GM12878 (cell line): Measurements from ENCODE around the gene TTLL11. TPM values are rescaled to one million over a fixed set of nuclear protein-coding genes. Genes with fewer than 3 reads are reported as not detected.

Experiments
- ATAC-seq: fragments of 200-7000 bp; cut with Tn5 transposase; 3 replicates; pipeline ENCODE4 v1.9.1; 2020; ENCODE audit warnings: mild to moderate bottlenecking, moderate library complexity
- BruUV-seq: library from RNA; stranded (reverse); fragments of 400-500 nt; replicated peaks from 2 replicates; lab custom pipeline; 2021; lab: Mats Ljungman, UMichigan
- CTCF ChIA-PET: fragments of 300-600 bp; sonication (Branson Sonifier 250); formaldehyde crosslinking; extraction: SDS; loops from one replicate; lab custom pipeline; 2021; ENCODE audit warnings: inconsistent platforms; lab: Yijun Ruan, JAX
- POLR2A ChIA-PET: fragments of 350-600 bp; formaldehyde crosslinking; extraction: SDS; loops from one replicate; lab custom pipeline; 2021; ENCODE audit warnings: inconsistent platforms; lab: Charles Lee
- RAD21 ChIA-PET: fragments of 300-600 bp; sonication (Branson Sonifier 250); formaldehyde crosslinking; loops from one replicate; lab custom pipeline; 2023; ENCODE audit warnings: antibody characterized with exemption; ENCODE audit not compliant: unreplicated experiment; lab: Charles Lee
- SMC1A ChIA-PET: fragments of 300-600 bp; sonication (Branson Sonifier 250); formaldehyde crosslinking; loops from one replicate; lab custom pipeline; 2023; ENCODE audit not compliant: unreplicated experiment, uncharacterized antibody; lab: Charles Lee
- DNase-seq: peaks from one replicate; pipeline ENCODE4 v3.0.0-alpha.2; 2011; ENCODE audit warnings: low read depth, low spot score
- FAIRE-seq: peaks from 3 replicates; lab custom pipeline; 2011; peaks lifted over from hg19 to GRCh38; lab: Jason Lieb, UNC
- H2AFZ ChIP-seq: 2 replicates; pipeline ENCODE4 v1.6.0; 2011; ENCODE audit warnings: low read depth, low read length, control low read depth; ENCODE audit not compliant: control insufficient read depth
- H3K27ac ChIP-seq: 2 replicates; pipeline ENCODE4 v1.5.1; 2011; ENCODE audit warnings: control low read depth; ENCODE audit not compliant: control insufficient read depth, insufficient read depth
- H3K27me3 ChIP-seq, 2 experiments: replicated peaks in 1 of 2; 2 replicates each; pipeline versions ENCODE4 v1.6.0 to v1.6.1; 2011; ENCODE audit warnings: low read length in 1 of 2; ENCODE audit not compliant: control insufficient read depth in 2 of 2, insufficient read depth in 2 of 2
- H3K36me3 ChIP-seq, 2 experiments: 2 replicates each; pipeline ENCODE4 v1.5.1; 2011; ENCODE audit warnings: low read length in 1 of 2; ENCODE audit not compliant: control insufficient read depth in 2 of 2, insufficient read depth in 2 of 2
- H3K4me1 ChIP-seq: 2 replicates; pipeline ENCODE4 v1.6.1; 2011; ENCODE audit warnings: mild to moderate bottlenecking, low read length, moderate library complexity, mixed read lengths; ENCODE audit not compliant: control insufficient read depth, insufficient read depth
- H3K4me2 ChIP-seq: 2 replicates; pipeline ENCODE4 v1.6.0; 2011; ENCODE audit warnings: control low read depth; ENCODE audit not compliant: control insufficient read depth, insufficient read depth
- H3K4me3 ChIP-seq: fragments of 200-600 bp; sonication (generic); 2 replicates; pipeline ENCODE4 v1.5.1; 2016
- H3K79me2 ChIP-seq: 2 replicates; pipeline ENCODE4 v1.6.0; 2011; ENCODE audit warnings: low read length; ENCODE audit not compliant: control insufficient read depth, insufficient read depth
- H3K9ac ChIP-seq: 2 replicates; pipeline ENCODE4 v1.8.0; 2011; ENCODE audit warnings: low read length, control low read depth, mixed read lengths; ENCODE audit not compliant: control insufficient read depth, insufficient read depth
- H3K9me3 ChIP-seq: replicated peaks from 3 replicates; pipeline ENCODE4 v1.5.1; 2011; ENCODE audit warnings: mild to moderate bottlenecking, low read length; ENCODE audit not compliant: control insufficient read depth, insufficient read depth
- H4K20me1 ChIP-seq: 2 replicates; pipeline ENCODE4 v1.6.0; 2011; ENCODE audit not compliant: control insufficient read depth, insufficient read depth
- BACH1 ChIP-seq: fragments of 450-650 bp; IDR thresholded peaks from 2 replicates; pipeline ENCODE4 v1.6.1; 2017; ENCODE audit warnings: mild to moderate bottlenecking, borderline replicate concordance
- BRCA1 ChIP-seq: IDR thresholded peaks from 2 replicates; pipeline ENCODE4 v1.6.1; 2011; ENCODE audit warnings: low read depth, low read length, improper control_type of control experiment
- CREM ChIP-seq: IDR thresholded peaks from 2 replicates; pipeline ENCODE4 v1.6.1; 2014; ENCODE audit warnings: antibody characterized with exemption, low read depth
- EED ChIP-seq: sonication (generic); IDR thresholded peaks from 2 replicates; pipeline ENCODE4 v1.6.1; 2016; ENCODE audit warnings: antibody characterized with exemption, low read depth
- EP300 ChIP-seq, 2 experiments: fragments of 150-350 bp in 1 of 2; IDR thresholded peaks; 2 replicates each; pipeline ENCODE4 v1.6.1; 2011 to 2012; ENCODE audit warnings: low read depth in 2 of 2, low read length in 2 of 2, borderline replicate concordance in 1 of 2, improper control_type of control experiment in 1 of 2, inconsistent platforms in 1 of 2; ENCODE audit not compliant: control insufficient read depth in 1 of 2
- HSF1 ChIP-seq: fragments of 150-350 bp; IDR thresholded peaks from 2 replicates; pipeline ENCODE4 v1.6.1; 2014; ENCODE audit warnings: mild to moderate bottlenecking, low read depth, low read length
- NBN ChIP-seq: fragments of 450-650 bp; IDR thresholded peaks from 2 replicates; pipeline ENCODE4 v1.6.1; 2016
- NFXL1 ChIP-seq: fragments of 450-650 bp; IDR thresholded peaks from 2 replicates; pipeline ENCODE4 v1.6.1; 2017; ENCODE audit warnings: antibody characterized with exemption, mild to moderate bottlenecking, borderline replicate concordance
- NRF1 ChIP-seq: conservative IDR thresholded peaks from 2 replicates; pipeline ENCODE4 v1.6.1; 2011; ENCODE audit warnings: mild to moderate bottlenecking, low read depth, low read length, improper control_type of control experiment
- POLR2AphosphoS2 ChIP-seq: IDR thresholded peaks from 2 replicates; pipeline ENCODE4 v1.6.1; 2011; ENCODE audit warnings: low read depth, mild to moderate bottlenecking, low read length, improper control_type of control experiment, moderate library complexity
- TCF7 ChIP-seq: IDR thresholded peaks from 2 replicates; pipeline ENCODE4 v1.6.1; 2014; ENCODE audit warnings: antibody characterized with exemption, borderline replicate concordance
- WGBS: methylation state at CpG from one replicate; pipeline ENCODE4 v1.1.6; 2016; ENCODE audit warnings: low lambda C conversion rate; ENCODE audit not compliant: insufficient replicate concordance, insufficient coverage; ENCODE audit errors: missing lambda C conversion rate; 5-methylcytosine and 5-hydroxymethylcytosine counted together
- in situ Hi-C: fragments of 300-500 bp; cut with MboI; formaldehyde crosslinking; loops from 9 replicates; pipeline ENCODE4 v1.14.3; 2018; ENCODE audit warnings: mixed read lengths
- intact Hi-C: fragments of 100-400 bp; cut with micrococcal nuclease; formaldehyde crosslinking; loops from one replicate; pipeline ENCODE4 v1.14.2; 2022; ENCODE audit not compliant: unreplicated experiment
- polyA plus RNA-seq, 11 experiments: library from polyadenylated mRNA; depleted of rRNA in 4 of 11; unstranded in 6 of 11; stranded (reverse) in 5 of 11; fragments of >200 nt; fragmentation: Nextera tagmentation in 4 of 11; fragmentation: Illumina TruSeq in 1 of 11; extraction: Ambion mirVana in 4 of 11; extraction: Trizol in 1 of 11; gene quantifications; 1 replicate in 1 of 11; 2 replicates in 10 of 11; pipeline versions ENCODE4 v1.2.1 to v1.2.3, GENCODE V29; 2011 to 2016; ENCODE audit warnings: inconsistent platforms in 2 of 11, missing spikeins in 2 of 11, low read depth in 1 of 11
- total RNA-seq, 4 experiments: library from RNA; depleted of rRNA in 3 of 4; stranded (reverse); fragments of >200 nt in 3 of 4; fragmentation: Illumina TruSeq in 1 of 4; extraction: Trizol in 1 of 4; gene quantifications; 2 replicates each; pipeline versions ENCODE4 v1.2.1 to v1.2.3, GENCODE V29; 2013 to 2021

The TTLL11 gene
- total and polyA plus RNA-seq, 10 of the 15 experiments (the other 5 are each of a cell fraction or from before 2014, with no cell fraction given): 1.2 to 3.7 (median 2.9) TPM

- RAD21 ChIA-PET: interaction anchor here (0.6 to 7.6 kb wide), 3 partner anchors 23 to 231 kb away, joined by 3 to 76 read pairs (median 3); no protein-coding TSS in a partner anchor
- ATAC-seq: no peak
- Histone ChIP-seq H3K4me1 (no peaks in the 10 kb centered on the region), H3K9me3 (no peaks in the 10 kb centered on the region; the same call in 1 of the 3 replicates), H3K27ac (no peak overlapping the region), H3K27me3 (peaks cover 0 to 7% of the 10 kb centered on the region in 2 experiments; a peak in 2 of 4 replicates), H3K36me3 (no peaks in the 10 kb centered on the region)
- whole genome bisulfite sequencing: 29% methylated on average over 10 of the region's 10 CpGs
- in situ Hi-C loops: loop anchor here (5.0 to 10.0 kb wide), 3 partner anchors 231 to 691 kb away; no protein-coding TSS in a partner anchor
- CTCF ChIA-PET: interaction anchor here (0.9 to 11.7 kb wide), 8 partner anchors 11 to 434 kb away, joined by 3 to 190 read pairs (median 7); partner anchors contain the start of genes MORN5 and NDUFA8
- no peak for TF ChIP-seq BACH1
- TF ChIP-seq, all 136 proteins: peak for 0
- Histone ChIP-seq H3K4me2 (no peak overlapping the region), H3K9ac (no peak overlapping the region), H3K4me3 (no peak overlapping the region), H3K79me2 (no peaks in the 10 kb centered on the region), H2AFZ (no peak overlapping the region), H4K20me1 (no peaks in the 10 kb centered on the region; the same call in 1 of the 2 replicates)
- POLR2A ChIA-PET: interaction anchor here (0.6 kb wide), 1 partner anchor 359 kb away, joined by 3 read pairs; no protein-coding TSS in a partner anchor
- DNase-seq (no peak), FAIRE-seq (no peak)
- intact Hi-C loops: loop anchor here (10.0 kb wide), 1 partner anchor 577 kb away; no protein-coding TSS in a partner anchor
- BruUV-seq: no TSS peak
- SMC1A ChIA-PET: interaction anchor here (1.9 to 4.4 kb wide), 2 partner anchors 23 to 229 kb away, joined by 4 to 41 read pairs; no protein-coding TSS in a partner anchor
These were observed 28.3 kb upstream of the TTLL11 start for GRCh38 chr9:122121391-122121790.

GRCh38 chr9:122120316-122121071, 27.4 kb upstream of the TTLL11 start:
- Histone ChIP-seq H3K9me3 (no peaks in the 10 kb centered on the region; the same call in 1 of the 3 replicates), H3K4me1 (no peaks in the 10 kb centered on the region), H4K20me1 (no peaks in the 10 kb centered on the region; the same call in 1 of the 2 replicates), H3K79me2 (no peaks in the 10 kb centered on the region), H3K4me3 (no peak overlapping the region), H3K36me3 (no peaks in the 10 kb centered on the region), H3K27me3 (peaks cover 0 to 2% of the 10 kb centered on the region in 2 experiments; a peak in 1 of 4 replicates), H3K4me2 (no peak overlapping the region), H3K9ac (no peak overlapping the region), H2AFZ (no peak overlapping the region), H3K27ac (no peak overlapping the region)
- CTCF ChIA-PET: interaction anchor here (0.9 to 11.7 kb wide), 4 partner anchors 18 to 433 kb away, joined by 3 to 190 read pairs (median 90); no protein-coding TSS in a partner anchor
- RAD21 ChIA-PET: interaction anchor here (7.6 kb wide), 1 partner anchor 22 kb away, joined by 76 read pairs; no protein-coding TSS in a partner anchor
- TF ChIP-seq CREM: no peak
- no peak for TF ChIP-seq HSF1
- TF ChIP-seq NFXL1: no peak
- TF ChIP-seq EED: no peak
- TF ChIP-seq NRF1: no peak
- no peak for TF ChIP-seq POLR2AphosphoS2
- TF ChIP-seq BRCA1: no peak
- TF ChIP-seq NBN: no peak
- TF ChIP-seq TCF7: no peak
- no peak for TF ChIP-seq EP300 (IDR thresholded peaks at IDR 0.05; ENCODE audit: borderline replicate concordance in 1 of 2, control insufficient read depth in 1 of 2, low read depth in 2 of 2, low read length in 2 of 2)
- in situ Hi-C loops: loop anchor here (5.0 to 10.0 kb wide), 3 partner anchors 232 to 692 kb away; no protein-coding TSS in a partner anchor
- WGBS: 29% methylated on average over 10 of the region's 10 CpGs
- no peak for DNase-seq
- no peak for ATAC-seq
- POLR2A ChIA-PET: interaction anchor here (0.6 kb wide), 1 partner anchor 360 kb away, joined by 3 read pairs; no protein-coding TSS in a partner anchor
- intact Hi-C loops: loop anchor here (10.0 kb wide), 1 partner anchor 576 kb away; no protein-coding TSS in a partner anchor
- SMC1A ChIA-PET: interaction anchor here (1.9 kb wide), 1 partner anchor 230 kb away, joined by 4 read pairs; no protein-coding TSS in a partner anchor
- FAIRE-seq: no peak
- BruUV-seq: no TSS peak
